Gastroesophageal sphincter (tissue), 4 donors: Measurements from ENCODE around the gene MOCOS. TPM values are rescaled to one million over a fixed set of nuclear protein-coding genes. Genes with fewer than 3 reads are reported as not detected.

ENCODE experiments used
- ATAC-seq: fragments of 150-250 bp; one replicate; pipeline ENCODE4 v1.9.1; 2016; ENCODE audit warnings: mild to moderate bottlenecking, moderate library complexity
- H3K27ac ChIP-seq, 4 donors: fragments of 200-600 bp; sonication (generic) in 3 of 4; 1 replicate in 3 of 4; 2 replicates in 1 of 4; pipeline ENCODE4 v1.5.1; 2016 to 2019
- H3K27me3 ChIP-seq: fragments of 200-600 bp; sonication (generic); one replicate; pipeline ENCODE4 v1.5.1; 2019
- H3K36me3 ChIP-seq, 2 donors: fragments of 200-600 bp; sonication (generic); one replicate each; pipeline ENCODE4 v1.5.1; 2019; ENCODE audit warnings: control low read depth in 1 of 2
- H3K4me1 ChIP-seq, 3 donors: fragments of 200-600 bp; sonication (generic); 1 replicate in 2 of 3; 2 replicates in 1 of 3; pipeline ENCODE4 v1.5.1; 2016 to 2019; ENCODE audit warnings: control low read depth in 2 of 3
- H3K4me3 ChIP-seq, 2 donors: fragments of 200-600 bp; sonication (generic); one replicate each; pipeline ENCODE4 v1.5.1; 2019; ENCODE audit warnings: mild to moderate bottlenecking in 1 of 2, moderate library complexity in 1 of 2
- H3K9me3 ChIP-seq, 3 donors: fragments of 200-600 bp; sonication (generic); one replicate each; pipeline ENCODE4 v1.5.1; 2017 to 2019; ENCODE audit warnings: control low read depth in 2 of 3
- EP300 ChIP-seq: sonication (generic); formaldehyde crosslinking; IDR thresholded peaks from one replicate; pipeline ENCODE4 v1.6.1; 2017; ENCODE audit warnings: antibody characterized with exemption, mild to moderate bottlenecking
- POLR2A ChIP-seq, 2 donors: fragments of 450-650 bp; IDR thresholded peaks; one replicate each; pipeline ENCODE4 v1.6.1; 2017; ENCODE audit warnings: antibody characterized with exemption in 2 of 2, mild to moderate bottlenecking in 2 of 2, moderate library complexity in 1 of 2
- POLR2AphosphoS5 ChIP-seq: sonication (generic); formaldehyde crosslinking; IDR thresholded peaks from one replicate; pipeline ENCODE4 v1.6.1; 2017; ENCODE audit warnings: antibody characterized with exemption
- WGBS, 2 donors: methylation state at CpG; one replicate each; pipeline ENCODE4 v1.1.5; 2018; ENCODE audit warnings: low coverage in 1 of 2; 5-methylcytosine and 5-hydroxymethylcytosine counted together
- total RNA-seq, 4 donors: library from RNA; depleted of rRNA; stranded (reverse); fragments of >200 nt; gene quantifications; one replicate each; pipeline ENCODE4 v1.1.0, GENCODE V29; 2016
- TF ChIP-seq, protein P1 (sequence below), 4 experiments: fragments of 200-600 bp in 2 of 4; fragments of 450-650 bp in 2 of 4; sonication (generic) in 1 of 4; IDR thresholded peaks; one replicate each; pipeline ENCODE4 v1.5.1; 2017 to 2019; ENCODE audit warnings: antibody characterized with exemption in 4 of 4, mild to moderate bottlenecking in 2 of 4, moderate library complexity in 2 of 4

Gene MOCOS
- total RNA-seq, 4 donors from 2014 or later = 1.3 to 2.1 (median 1.7) TPM

DNA sequence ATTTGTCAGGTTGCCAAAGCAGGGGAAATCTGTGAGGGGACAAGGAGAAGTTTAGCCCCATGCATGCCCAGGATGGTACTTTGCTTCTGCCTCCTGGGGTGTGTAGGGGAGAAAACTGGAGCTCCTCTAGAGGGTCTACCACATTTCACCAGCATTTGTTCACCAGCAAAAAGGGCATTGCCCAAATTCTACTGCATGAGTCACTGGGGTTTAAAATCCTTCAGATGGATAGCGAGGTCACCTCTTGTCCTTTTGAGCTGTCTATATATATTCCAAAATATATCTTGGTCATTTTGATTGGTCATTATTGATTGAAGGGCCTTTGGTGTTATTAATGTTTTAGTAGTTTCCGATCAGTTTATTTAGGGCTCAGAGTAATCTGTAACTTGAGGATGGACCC is 128.9 kb downstream of the MOCOS start:
- Histone ChIP-seq H3K27ac (no peak overlapping the region), H3K4me3 (no peak overlapping the region), H3K36me3 (no peaks in the 10 kb centered on the region), H3K4me1 (no peaks in the 10 kb centered on the region), H3K9me3 (peaks cover 0 to 15% (median 0%) of the 10 kb centered on the region in 3 donors), H3K27me3 (no peaks in the 10 kb centered on the region)
- ATAC-seq = no peak
- TF ChIP-seq POLR2A (IDR thresholded peaks at IDR 0.05) = no peak
- TF ChIP-seq, protein P1, sequence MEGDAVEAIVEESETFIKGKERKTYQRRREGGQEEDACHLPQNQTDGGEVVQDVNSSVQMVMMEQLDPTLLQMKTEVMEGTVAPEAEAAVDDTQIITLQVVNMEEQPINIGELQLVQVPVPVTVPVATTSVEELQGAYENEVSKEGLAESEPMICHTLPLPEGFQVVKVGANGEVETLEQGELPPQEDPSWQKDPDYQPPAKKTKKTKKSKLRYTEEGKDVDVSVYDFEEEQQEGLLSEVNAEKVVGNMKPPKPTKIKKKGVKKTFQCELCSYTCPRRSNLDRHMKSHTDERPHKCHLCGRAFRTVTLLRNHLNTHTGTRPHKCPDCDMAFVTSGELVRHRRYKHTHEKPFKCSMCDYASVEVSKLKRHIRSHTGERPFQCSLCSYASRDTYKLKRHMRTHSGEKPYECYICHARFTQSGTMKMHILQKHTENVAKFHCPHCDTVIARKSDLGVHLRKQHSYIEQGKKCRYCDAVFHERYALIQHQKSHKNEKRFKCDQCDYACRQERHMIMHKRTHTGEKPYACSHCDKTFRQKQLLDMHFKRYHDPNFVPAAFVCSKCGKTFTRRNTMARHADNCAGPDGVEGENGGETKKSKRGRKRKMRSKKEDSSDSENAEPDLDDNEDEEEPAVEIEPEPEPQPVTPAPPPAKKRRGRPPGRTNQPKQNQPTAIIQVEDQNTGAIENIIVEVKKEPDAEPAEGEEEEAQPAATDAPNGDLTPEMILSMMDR (IDR thresholded peaks at IDR 0.05) = no peak
- no peak for TF ChIP-seq EP300
- no peak for TF ChIP-seq POLR2AphosphoS5
- WGBS, 2 donors = 87 to 88% methylated on average over 1 to 2 of the region's 2 CpGs

Other genes with a start within 250 kb of the MOCOS start
- gene RPRD1A, start 119.9 kb upstream of the MOCOS start, total RNA-seq = 100 to 1,000 TPM in 2 of 4 donors, 10 to 100 TPM in 2; 81.4 to 103 (median 92.4) TPM
- 10 to 100 TPM; 24.1 to 49.2 (median 36.5) TPM for gene SLC39A6, start 58.2 kb upstream of the MOCOS start, total RNA-seq
- gene ELP2, start 57.6 kb upstream of the MOCOS start, total RNA-seq = 10 to 100 TPM; 35.6 to 74.1 (median 65.1) TPM
- gene FHOD3, start 110.2 kb downstream of the MOCOS start, total RNA-seq = 10 to 100 TPM; 18.4 to 36.7 (median 30.4) TPM